BJ (cell line): ENCODE measurements around the gene PRKAA1. TPM values are rescaled to one million over a fixed set of nuclear protein-coding genes. Genes with fewer than 3 reads are reported as not detected.

Experiments used
- CTCF ChIA-PET: fragments of 350-600 bp; formaldehyde crosslinking; extraction: SDS; loops from one replicate; lab custom pipeline; 2021; ENCODE audit warnings: antibody characterized with exemption, inconsistent platforms; lab: Yijun Ruan, JAX
- POLR2A ChIA-PET: fragments of 300-600 bp; sonication (Branson Sonifier 250); formaldehyde crosslinking; extraction: SDS; loops from one replicate; lab custom pipeline; 2021; ENCODE audit warnings: antibody characterized with exemption; lab: Charles Lee
- DNase-seq: peaks from one replicate; pipeline ENCODE4 v3.0.0-alpha.2; 2011; ENCODE audit warnings: low read depth
- H3K27me3 ChIP-seq: 2 replicates; pipeline ENCODE4 v1.6.0; 2011; ENCODE audit warnings: low read length; ENCODE audit not compliant: control insufficient read depth, insufficient read depth
- H3K36me3 ChIP-seq: 2 replicates; pipeline ENCODE4 v1.5.1; 2011; ENCODE audit warnings: low read length; ENCODE audit not compliant: control insufficient read depth, insufficient read depth
- H3K4me3 ChIP-seq: 2 replicates; pipeline ENCODE4 v1.5.1; 2011; ENCODE audit warnings: low read depth, mild to moderate bottlenecking, control low read depth, low read length
- polyA plus RNA-seq: library from polyadenylated mRNA; depleted of rRNA; stranded (reverse); fragments of >200 nt; gene quantifications from 2 replicates; pipeline ENCODE4 v1.2.3, GENCODE V29; 2011
- TF ChIP-seq, protein P1 (sequence below): IDR thresholded peaks from 2 replicates; pipeline ENCODE4 v1.5.1; 2011; ENCODE audit warnings: low read depth, mild to moderate bottlenecking, control low read depth, inconsistent platforms, low read length, moderate library complexity; ENCODE audit not compliant: insufficient read depth

The PRKAA1 gene
- polyA plus RNA-seq, 1 experiment: 28.9 TPM

DNA sequence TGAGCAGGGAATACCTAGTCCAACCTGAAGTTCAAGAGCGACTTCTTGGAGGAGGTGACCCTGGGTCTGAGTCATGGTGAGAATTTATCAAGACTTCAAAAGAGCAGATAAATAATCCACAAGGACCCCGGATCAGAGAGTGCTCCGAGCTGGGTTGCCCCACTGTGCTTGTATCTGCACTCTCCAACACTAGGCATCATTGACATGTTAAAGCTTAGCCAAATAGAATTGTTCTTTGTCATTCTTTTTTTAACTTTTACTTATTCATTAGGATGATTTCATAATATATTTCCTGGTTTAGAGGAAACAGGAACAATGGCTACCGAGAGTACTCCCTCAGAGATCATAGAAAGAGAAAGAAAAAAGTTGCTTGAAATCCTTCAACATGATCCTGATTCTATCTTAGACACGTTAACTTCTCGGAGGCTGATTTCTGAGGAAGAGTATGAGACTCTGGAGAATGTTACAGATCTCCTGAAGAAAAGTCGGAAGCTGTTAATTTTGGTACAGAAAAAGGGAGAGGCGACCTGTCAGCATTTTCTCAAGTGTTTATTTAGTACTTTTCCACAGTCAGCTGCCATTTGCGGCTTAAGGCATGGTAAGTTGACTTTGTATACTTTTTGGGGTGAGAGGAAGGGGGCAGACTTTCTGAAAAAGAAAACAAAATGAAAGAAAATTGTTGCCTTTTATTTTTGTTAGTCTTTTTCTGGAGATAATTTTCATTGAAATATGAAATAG is 43.1 kb upstream of the PRKAA1 start, which contains the start of gene CARD6:
Gene CARD6 (plus strand): TSS at position 300 of the 738 bp plus-strand sequence. CDS start 16 bp downstream, at position 316.
- Histone ChIP-seq H3K36me3 (no peaks in the 10 kb centered on the region), H3K4me3 (peak within 1 kb of the TSS; percentile 3; the same call in 1 of the 2 replicates), H3K27me3 (no peaks in the 10 kb centered on the region)
- DNase-seq: no peak
- CTCF ChIA-PET: interaction anchor here (0.6 to 0.7 kb wide), 2 partner anchors 11 to 162 kb away, joined by 3 read pairs; partner anchors contain the start of gene PTGER4
- TF ChIP-seq, protein P1, sequence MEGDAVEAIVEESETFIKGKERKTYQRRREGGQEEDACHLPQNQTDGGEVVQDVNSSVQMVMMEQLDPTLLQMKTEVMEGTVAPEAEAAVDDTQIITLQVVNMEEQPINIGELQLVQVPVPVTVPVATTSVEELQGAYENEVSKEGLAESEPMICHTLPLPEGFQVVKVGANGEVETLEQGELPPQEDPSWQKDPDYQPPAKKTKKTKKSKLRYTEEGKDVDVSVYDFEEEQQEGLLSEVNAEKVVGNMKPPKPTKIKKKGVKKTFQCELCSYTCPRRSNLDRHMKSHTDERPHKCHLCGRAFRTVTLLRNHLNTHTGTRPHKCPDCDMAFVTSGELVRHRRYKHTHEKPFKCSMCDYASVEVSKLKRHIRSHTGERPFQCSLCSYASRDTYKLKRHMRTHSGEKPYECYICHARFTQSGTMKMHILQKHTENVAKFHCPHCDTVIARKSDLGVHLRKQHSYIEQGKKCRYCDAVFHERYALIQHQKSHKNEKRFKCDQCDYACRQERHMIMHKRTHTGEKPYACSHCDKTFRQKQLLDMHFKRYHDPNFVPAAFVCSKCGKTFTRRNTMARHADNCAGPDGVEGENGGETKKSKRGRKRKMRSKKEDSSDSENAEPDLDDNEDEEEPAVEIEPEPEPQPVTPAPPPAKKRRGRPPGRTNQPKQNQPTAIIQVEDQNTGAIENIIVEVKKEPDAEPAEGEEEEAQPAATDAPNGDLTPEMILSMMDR: no peak
- POLR2A ChIA-PET: no interaction called here

DNA sequence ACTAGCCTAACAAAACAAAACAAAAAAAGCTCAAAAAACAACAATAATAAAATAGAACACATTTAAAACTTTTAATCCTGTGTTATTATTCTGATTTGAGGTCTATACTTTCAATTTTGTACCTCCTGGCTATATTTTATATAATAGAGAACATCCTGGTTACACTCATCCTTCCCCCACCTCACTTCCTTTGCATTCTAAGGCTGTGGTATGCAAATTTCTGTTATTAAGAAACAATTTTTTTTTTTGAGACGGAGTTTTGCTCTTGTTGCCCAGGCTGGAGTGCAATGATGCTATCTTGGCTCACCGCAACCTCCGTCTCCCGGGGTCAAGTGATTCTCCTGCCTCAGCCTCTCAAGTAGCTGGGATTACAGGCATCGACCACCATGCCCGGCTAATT is 39.9 kb upstream of the PRKAA1 start:
- DNase-seq: no peak
- POLR2A ChIA-PET: no interaction called here
- CTCF ChIA-PET: no interaction called here
- H3K4me3 ChIP-seq: no peak overlapping the region
- H3K27me3 ChIP-seq: no peaks in the 10 kb centered on the region
- TF ChIP-seq, protein P1: no peak
- peaks cover 1% of the 10 kb centered on the region; the same call in 1 of the 2 replicates for H3K36me3 ChIP-seq

DNA sequence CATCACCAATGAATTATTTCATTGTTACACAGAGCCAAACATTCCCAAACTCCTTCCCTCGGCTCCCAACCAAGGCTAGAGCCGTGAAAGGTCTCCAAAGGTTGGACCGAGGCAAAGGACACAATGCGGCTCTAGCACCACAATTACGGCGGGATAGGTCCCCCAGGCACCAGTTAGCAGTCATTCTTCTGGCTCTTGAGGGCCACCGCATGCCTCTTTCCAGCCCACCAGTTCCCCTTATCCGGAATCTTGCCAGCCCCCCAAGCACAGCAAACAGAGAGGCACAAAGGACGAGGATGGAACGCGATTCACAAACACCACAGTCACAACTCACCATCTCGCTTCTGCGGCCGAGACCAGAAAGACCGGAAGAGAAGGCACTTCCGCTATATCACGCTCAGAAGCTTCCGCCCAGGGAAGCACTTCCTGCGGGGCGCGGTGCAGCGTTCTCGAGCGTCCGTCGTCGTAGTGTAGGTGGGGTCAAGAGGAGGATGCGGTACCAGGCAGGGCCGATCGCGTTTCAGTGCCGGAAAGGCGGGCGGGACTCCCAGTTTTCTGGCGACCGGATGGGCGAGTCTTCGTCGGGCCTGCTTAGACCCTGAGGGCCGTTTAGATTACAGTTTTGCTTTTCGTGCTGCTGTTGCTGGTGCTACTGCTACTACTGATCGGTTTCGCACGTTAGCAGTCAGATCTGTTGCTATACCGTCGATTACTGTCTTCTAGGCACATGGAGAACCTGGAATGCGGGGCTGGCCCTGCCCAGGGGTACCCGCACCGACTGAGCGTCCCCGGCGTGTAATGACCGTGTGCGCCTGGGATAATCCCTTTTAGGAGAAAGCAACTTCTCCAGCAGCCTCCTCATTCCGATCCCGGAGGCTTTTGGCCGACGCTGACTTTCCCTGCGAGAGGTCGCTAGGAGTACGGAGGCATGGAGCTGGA is 36.9 kb upstream of the PRKAA1 start, which contains the start of gene RPL37:
Gene RPL37 (minus strand): TSS at position 374 of the 939 bp plus-strand sequence. CDS start 37 bp downstream, at position 337.
- peaks cover 15% of the 10 kb centered on the region for H3K36me3 ChIP-seq
- POLR2A ChIA-PET: no interaction called here
- peak; percentile 81 for DNase-seq
- peak within 1 kb of the TSS; percentile 72 for H3K4me3 ChIP-seq
- TF ChIP-seq, protein P1: no peak
- no peaks in the 10 kb centered on the region for H3K27me3 ChIP-seq
- CTCF ChIA-PET: interaction anchor here (1.2 kb wide), 1 partner anchor 44 kb away, joined by 3 read pairs; no protein-coding TSS in a partner anchor

DNA sequence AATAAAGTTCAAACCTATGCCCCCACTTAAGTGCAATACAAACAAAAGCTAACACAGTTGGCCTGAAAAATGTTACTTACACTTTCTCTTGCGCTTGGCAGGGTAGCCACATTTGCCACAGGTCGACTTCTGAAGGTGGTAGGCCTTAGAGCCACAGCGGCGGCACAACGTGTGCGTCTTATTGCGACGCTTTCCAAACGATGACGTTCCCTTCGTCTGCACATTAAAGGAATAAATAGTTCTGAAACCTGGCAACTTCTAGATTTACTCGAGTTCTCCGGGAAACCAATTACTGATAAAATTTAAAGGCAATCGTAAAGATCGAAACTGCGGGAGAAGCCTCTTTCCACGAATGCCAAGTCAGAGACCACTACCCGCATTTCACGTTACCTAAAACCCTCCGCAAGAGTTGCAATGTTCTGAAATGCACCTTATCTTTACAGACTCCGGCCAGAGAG is 36.2 kb upstream of the PRKAA1 start:
- TF ChIP-seq, protein P1: no peak
- CTCF ChIA-PET: no interaction called here
- Histone ChIP-seq H3K27me3 (no peaks in the 10 kb centered on the region), H3K4me3 (peak overlapping the region; percentile 72), H3K36me3 (peaks cover 16% of the 10 kb centered on the region)
- DNase-seq: no peak
- POLR2A ChIA-PET: no interaction called here
